ENCODE data around the gene OR8D2.

- TF ChIP-seq CTCF (IDR thresholded peaks at IDR 0.05), result no peak
- TF ChIP-seq POLR2A (IDR thresholded peaks at IDR 0.05), result no peak
Observed at GRCh38 chr11:124315052-124315451, 4.9 kb downstream of the OR8D2 start.

All from vagina (tissue), 2 donors.